Spleen (tissue), 7 donors: Measurements from ENCODE around the gene PLCB3.

Source experiments
- CTCF ChIP-seq, 11 experiments: fragments of 200-600 bp in 7 of 11; fragments of 450-650 bp in 4 of 11; sonication (generic) in 4 of 11; IDR thresholded peaks in 8 of 11; conservative IDR thresholded peaks in 3 of 11; 1 replicate in 7 of 11; 2 replicates in 4 of 11; pipeline versions ENCODE4 v1.4.0 to v1.8.0; 2016 to 2021; ENCODE audit warnings: antibody characterized with exemption in 11 of 11, inconsistent platforms in 4 of 11, mild to moderate bottlenecking in 1 of 11
- POLR2A ChIP-seq, 3 donors: fragments of 450-650 bp; IDR thresholded peaks; one replicate each; pipeline ENCODE4 v1.5.1; 2017; ENCODE audit warnings: antibody characterized with exemption in 3 of 3, mild to moderate bottlenecking in 1 of 3
- donor health status: DM: no; HTN: no; CAD: no; lungs with moderate emphysema.
- donor health status: DM: no; HTN: no; CAD: no.
- donor health status: DM: no; HTN: no; CAD: no.

- TF ChIP-seq CTCF (IDR thresholded peaks at IDR 0.05 in 8 of 11, conservative IDR thresholded peaks at IDR 0.05 in 3 of 11) (no peak), POLR2A (IDR thresholded peaks at IDR 0.05) (no peak)
Observed at GRCh38 chr11:64298966-64299846, 47.9 kb downstream of the PLCB3 start.
